Cardiac muscle cell (in vitro differentiated cells and primary cell): ENCODE data around the gene TCF3. TPM values are rescaled to one million over a fixed set of nuclear protein-coding genes. Genes with fewer than 3 reads are reported as not detected.
"Not testable (repeated sequence)": the region's sequence is repeated elsewhere in the genome, so short reads cannot be mapped to it uniquely, and the experiment has no call there.

Source experiments
- DNase-seq, 2 donors: peaks; one replicate each; pipeline versions ENCODE4 v3.0.0 to v3.0.0-alpha.2; 2010 to 2017; ENCODE audit warnings: low read depth in 1 of 2, low spot score in 1 of 2
- H3K27ac ChIP-seq: fragments of 200-600 bp; sonication (generic); 2 replicates; pipeline ENCODE4 v1.5.1; 2016
- H3K27me3 ChIP-seq: fragments of 200-600 bp; sonication (generic); 2 replicates; pipeline ENCODE4 v1.6.0; 2016; ENCODE audit warnings: control low read depth
- H3K36me3 ChIP-seq: fragments of 200-600 bp; sonication (generic); 2 replicates; pipeline ENCODE4 v1.5.1; 2016; ENCODE audit warnings: control low read depth
- H3K4me1 ChIP-seq: fragments of 200-600 bp; sonication (generic); 2 replicates; pipeline ENCODE4 v1.8.1; 2017; ENCODE audit warnings: low read depth, mild to moderate bottlenecking, mixed run types
- H3K4me3 ChIP-seq: fragments of 200-600 bp; sonication (generic); 2 replicates; pipeline ENCODE4 v1.5.1; 2016; ENCODE audit warnings: mild to moderate bottlenecking
- H3K9me3 ChIP-seq: fragments of 200-600 bp; sonication (generic); 2 replicates; pipeline ENCODE4 v1.5.1; 2017; ENCODE audit warnings: low read depth, mild to moderate bottlenecking, control low read depth
- CTCF ChIP-seq: IDR thresholded peaks from 2 replicates; pipeline ENCODE4 v1.5.1; 2012; ENCODE audit warnings: low read depth, mild to moderate bottlenecking, low read length
- polyA plus RNA-seq: library from polyadenylated mRNA; unstranded; fragments of >200 nt; fragmentation: Nextera tagmentation; extraction: Ambion mirVana; gene quantifications from 2 replicates; pipeline ENCODE4 v1.2.1, GENCODE V29; 2016
- total RNA-seq: library from RNA; depleted of rRNA; stranded (reverse); fragments of >200 nt; gene quantifications from 2 replicates; pipeline ENCODE4 v1.2.3, GENCODE V29; 2016

The TCF3 gene
- total and polyA plus RNA-seq, 2 experiments from 2014 or later: 110 to 281 TPM

GRCh38 chr19:1691589-1692290 lies 39.3 kb upstream of the TCF3 start:
- Histone ChIP-seq H3K27ac (no peak overlapping the region), H3K36me3 (no peaks in the 10 kb centered on the region), H3K27me3 (peaks cover 66% of the 10 kb centered on the region), H3K9me3 (no peaks in the 10 kb centered on the region), H3K4me3 (no peak overlapping the region), H3K4me1 (no peaks in the 10 kb centered on the region)
- DNase-seq: no peak
- TF ChIP-seq CTCF: no peak

GRCh38 chr19:1690699-1691307 lies 38.4 kb upstream of the TCF3 start:
- no peak for TF ChIP-seq CTCF
- H3K27me3 ChIP-seq: peaks cover 66% of the 10 kb centered on the region
- no peaks in the 10 kb centered on the region for H3K4me1 ChIP-seq
- H3K27ac ChIP-seq: no peak overlapping the region
- no peaks in the 10 kb centered on the region for H3K9me3 ChIP-seq
- peak; percentile 19 to 77 for DNase-seq
- H3K36me3 ChIP-seq: no peaks in the 10 kb centered on the region
- H3K4me3 ChIP-seq: no peak overlapping the region

- not testable (repeated sequence) for H3K9me3 ChIP-seq, H3K27ac ChIP-seq, DNase-seq, H3K4me3 ChIP-seq, H3K36me3 ChIP-seq, H3K4me1 ChIP-seq
- H3K27me3 ChIP-seq: peaks cover 49% of the 10 kb centered on the region
Observed at GRCh38 chr19:1685785-1686184, 33.4 kb upstream of the TCF3 start.

GRCh38 chr19:1685046-1685445 lies 32.6 kb upstream of the TCF3 start:
- H3K27me3 ChIP-seq: peaks cover 41% of the 10 kb centered on the region
- no peak overlapping the region for H3K27ac ChIP-seq
- H3K4me3 ChIP-seq: no peak overlapping the region
- no peak for TF ChIP-seq CTCF
- no peaks in the 10 kb centered on the region for H3K36me3 ChIP-seq
- no peaks in the 10 kb centered on the region for H3K9me3 ChIP-seq
- no peak for DNase-seq
- H3K4me1 ChIP-seq: no peaks in the 10 kb centered on the region

- Histone ChIP-seq H3K36me3 (no peaks in the 10 kb centered on the region), H3K27me3 (peaks cover 37% of the 10 kb centered on the region), H3K4me1 (no peaks in the 10 kb centered on the region), H3K9me3 (no peaks in the 10 kb centered on the region), H3K4me3 (no peak overlapping the region), H3K27ac (no peak overlapping the region)
- DNase-seq: no peak
- no peak for TF ChIP-seq CTCF
Observed at GRCh38 chr19:1684573-1684912, 32.1 kb upstream of the TCF3 start.

GRCh38 chr19:1683869-1684572 lies 31.6 kb upstream of the TCF3 start:
- TF ChIP-seq CTCF: no peak
- peaks cover 35% of the 10 kb centered on the region for H3K27me3 ChIP-seq
- no peaks in the 10 kb centered on the region for H3K36me3 ChIP-seq
- H3K4me3 ChIP-seq: no peak overlapping the region
- no peaks in the 10 kb centered on the region for H3K9me3 ChIP-seq
- no peak overlapping the region for H3K27ac ChIP-seq
- no peak for DNase-seq
- no peaks in the 10 kb centered on the region for H3K4me1 ChIP-seq
